Sigmoid colon (tissue), 4 donors: Measurements from ENCODE around the gene RRP36.

Source experiments
- CTCF ChIP-seq, 4 experiments: fragments of 450-650 bp in 3 of 4; fragments of 200-600 bp in 1 of 4; IDR thresholded peaks; one replicate each; pipeline ENCODE4 v1.5.1; 2016 to 2019; ENCODE audit warnings: antibody characterized with exemption in 4 of 4, mild to moderate bottlenecking in 3 of 4, moderate library complexity in 2 of 4
- EP300 ChIP-seq, 4 donors: sonication (generic); formaldehyde crosslinking; IDR thresholded peaks; one replicate each; pipeline ENCODE4 v1.6.1; 2017; ENCODE audit warnings: antibody characterized with exemption in 4 of 4
- POLR2A ChIP-seq, 2 donors: fragments of 450-650 bp; IDR thresholded peaks; one replicate each; pipeline ENCODE4 v1.6.1; 2016; ENCODE audit warnings: antibody characterized with exemption in 2 of 2, mild to moderate bottlenecking in 2 of 2, moderate library complexity in 2 of 2
- POLR2AphosphoS5 ChIP-seq, 4 donors: sonication (generic); formaldehyde crosslinking; IDR thresholded peaks; one replicate each; pipeline ENCODE4 v1.6.1; 2017; ENCODE audit warnings: antibody characterized with exemption in 4 of 4

GRCh38 chr6:43007126-43007525 is 14.3 kb upstream of the RRP36 start:
- no peak for TF ChIP-seq CTCF (IDR thresholded peaks at IDR 0.05)
- no peak for TF ChIP-seq POLR2AphosphoS5 (IDR thresholded peaks at IDR 0.05)
- TF ChIP-seq POLR2A (IDR thresholded peaks at IDR 0.05): no peak
- no peak for TF ChIP-seq EP300 (IDR thresholded peaks at IDR 0.05)
